Esophagus squamous epithelium (tissue), 4 donors: ENCODE data around the gene HLCS.

Source experiments
- POLR2A ChIP-seq, 4 donors: fragments of 450-650 bp; IDR thresholded peaks; one replicate each; pipeline ENCODE4 v1.6.1; 2017; ENCODE audit warnings: antibody characterized with exemption in 4 of 4, mild to moderate bottlenecking in 4 of 4, moderate library complexity in 3 of 4
- TF ChIP-seq, protein P1 (sequence below), 6 experiments: fragments of 450-650 bp in 4 of 6; fragments of 200-600 bp in 2 of 6; sonication (generic) in 2 of 6; IDR thresholded peaks; one replicate each; pipeline ENCODE4 v1.5.1; 2016 to 2019; ENCODE audit warnings: antibody characterized with exemption in 6 of 6, mild to moderate bottlenecking in 4 of 6, moderate library complexity in 4 of 6

DNA sequence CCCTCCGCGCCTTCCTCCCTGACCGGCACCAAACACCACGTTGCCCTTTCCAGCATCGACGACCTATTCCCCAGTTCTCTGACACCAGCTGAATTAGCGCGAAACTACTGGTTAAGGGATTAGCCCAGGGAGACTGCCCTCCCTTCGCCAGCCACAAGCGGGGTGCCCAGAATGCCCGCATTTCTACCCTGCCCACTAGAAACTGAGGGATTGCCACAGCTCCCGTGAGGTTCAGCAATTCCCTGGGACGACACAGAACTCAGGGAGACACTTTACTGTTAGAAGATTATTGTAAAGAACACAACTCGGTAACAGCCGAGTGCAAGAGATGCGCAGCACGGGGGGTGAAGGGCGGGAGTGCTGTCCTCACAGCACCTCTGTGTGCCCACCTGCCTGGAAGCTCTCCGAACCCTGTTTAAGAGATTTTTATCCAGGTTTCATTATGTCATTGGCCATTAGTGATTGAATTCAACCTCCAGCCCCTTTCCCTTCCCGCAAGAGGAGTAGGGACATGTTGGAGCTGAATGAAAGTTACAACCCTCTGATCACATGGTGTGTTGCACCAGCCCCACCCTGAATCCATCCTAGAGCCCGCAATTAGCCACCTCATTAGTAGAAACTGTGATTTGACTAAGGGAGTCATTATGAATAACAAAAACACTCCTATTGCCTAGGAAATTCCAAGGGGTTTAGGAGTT, 24.2 kb upstream of the HLCS start:
- TF ChIP-seq, protein P1, sequence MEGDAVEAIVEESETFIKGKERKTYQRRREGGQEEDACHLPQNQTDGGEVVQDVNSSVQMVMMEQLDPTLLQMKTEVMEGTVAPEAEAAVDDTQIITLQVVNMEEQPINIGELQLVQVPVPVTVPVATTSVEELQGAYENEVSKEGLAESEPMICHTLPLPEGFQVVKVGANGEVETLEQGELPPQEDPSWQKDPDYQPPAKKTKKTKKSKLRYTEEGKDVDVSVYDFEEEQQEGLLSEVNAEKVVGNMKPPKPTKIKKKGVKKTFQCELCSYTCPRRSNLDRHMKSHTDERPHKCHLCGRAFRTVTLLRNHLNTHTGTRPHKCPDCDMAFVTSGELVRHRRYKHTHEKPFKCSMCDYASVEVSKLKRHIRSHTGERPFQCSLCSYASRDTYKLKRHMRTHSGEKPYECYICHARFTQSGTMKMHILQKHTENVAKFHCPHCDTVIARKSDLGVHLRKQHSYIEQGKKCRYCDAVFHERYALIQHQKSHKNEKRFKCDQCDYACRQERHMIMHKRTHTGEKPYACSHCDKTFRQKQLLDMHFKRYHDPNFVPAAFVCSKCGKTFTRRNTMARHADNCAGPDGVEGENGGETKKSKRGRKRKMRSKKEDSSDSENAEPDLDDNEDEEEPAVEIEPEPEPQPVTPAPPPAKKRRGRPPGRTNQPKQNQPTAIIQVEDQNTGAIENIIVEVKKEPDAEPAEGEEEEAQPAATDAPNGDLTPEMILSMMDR (IDR thresholded peaks at IDR 0.05): no peak
- TF ChIP-seq POLR2A (IDR thresholded peaks at IDR 0.05): no peak
